Measurements from ENCODE around the gene DOCK2.

DNA sequence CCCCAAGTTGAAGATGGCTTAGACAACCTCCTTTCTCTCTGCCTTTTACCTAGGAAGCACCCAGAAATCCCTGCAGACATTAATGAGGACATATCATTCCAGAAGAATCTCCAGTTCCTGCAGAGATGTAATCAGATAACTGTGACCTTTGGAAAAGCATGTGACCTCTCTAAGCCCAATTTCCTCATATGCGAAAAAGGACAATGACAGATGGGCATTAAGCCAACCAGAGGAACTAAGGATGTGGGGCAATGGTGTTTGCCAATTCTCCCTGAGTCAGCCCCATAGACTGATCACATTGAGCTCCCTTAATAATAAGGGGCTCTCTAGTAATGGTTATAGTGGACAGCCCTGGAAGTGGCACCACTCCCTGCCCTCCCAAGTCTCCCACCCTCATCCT, 458.6 kb downstream of the DOCK2 start:
- TF ChIP-seq, protein P1, sequence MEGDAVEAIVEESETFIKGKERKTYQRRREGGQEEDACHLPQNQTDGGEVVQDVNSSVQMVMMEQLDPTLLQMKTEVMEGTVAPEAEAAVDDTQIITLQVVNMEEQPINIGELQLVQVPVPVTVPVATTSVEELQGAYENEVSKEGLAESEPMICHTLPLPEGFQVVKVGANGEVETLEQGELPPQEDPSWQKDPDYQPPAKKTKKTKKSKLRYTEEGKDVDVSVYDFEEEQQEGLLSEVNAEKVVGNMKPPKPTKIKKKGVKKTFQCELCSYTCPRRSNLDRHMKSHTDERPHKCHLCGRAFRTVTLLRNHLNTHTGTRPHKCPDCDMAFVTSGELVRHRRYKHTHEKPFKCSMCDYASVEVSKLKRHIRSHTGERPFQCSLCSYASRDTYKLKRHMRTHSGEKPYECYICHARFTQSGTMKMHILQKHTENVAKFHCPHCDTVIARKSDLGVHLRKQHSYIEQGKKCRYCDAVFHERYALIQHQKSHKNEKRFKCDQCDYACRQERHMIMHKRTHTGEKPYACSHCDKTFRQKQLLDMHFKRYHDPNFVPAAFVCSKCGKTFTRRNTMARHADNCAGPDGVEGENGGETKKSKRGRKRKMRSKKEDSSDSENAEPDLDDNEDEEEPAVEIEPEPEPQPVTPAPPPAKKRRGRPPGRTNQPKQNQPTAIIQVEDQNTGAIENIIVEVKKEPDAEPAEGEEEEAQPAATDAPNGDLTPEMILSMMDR (IDR thresholded peaks at IDR 0.05; ENCODE audit: low read depth, low read length, poor library complexity, severe bottlenecking) = no peak
- no peak for TF ChIP-seq EZH2phosphoT487 (IDR thresholded peaks at IDR 0.05; ENCODE audit: borderline replicate concordance, low read length)

Measured in DOHH2 (cell line).